ENCODE results near the gene TMEM240. TPM values are rescaled to one million over a fixed set of nuclear protein-coding genes. Genes with fewer than 3 reads are reported as not detected.
"Not testable (repeated sequence)": the region's sequence is repeated elsewhere in the genome, so short reads cannot be mapped to it uniquely, and the experiment has no call there.

Gene TMEM240
- total RNA-seq, 4 donors from 2014 or later, result 3.6 TPM; not detected in 3

- H3K27me3 ChIP-seq, H3K9me3 ChIP-seq, H3K36me3 ChIP-seq, H3K4me1 ChIP-seq: not testable (repeated sequence)
- peak in 2 of 3 donors; percentile 46 to 84 for DNase-seq
- Histone ChIP-seq H3K27ac (peak overlapping the region; percentile 65 to 85 (median 72)), H3K4me3 (peak overlapping the region; percentile 14 to 32 (median 26))
- peak in 5 of 6 experiments; percentile 2 to 59 (median 53) for TF ChIP-seq CTCF (IDR thresholded peaks at IDR 0.05)
Observed at GRCh38 chr1:1505366-1505798, 35.0 kb downstream of the TMEM240 start.

- not testable (repeated sequence) for H3K4me1 ChIP-seq, H3K36me3 ChIP-seq, H3K9me3 ChIP-seq, H3K27me3 ChIP-seq
- H3K4me3 ChIP-seq, result peak overlapping the region; percentile 14 to 32 (median 26)
- TF ChIP-seq POLR2A (IDR thresholded peaks at IDR 0.05), result peak in 1 of 2 donors; percentile 51
- TF ChIP-seq CTCF (IDR thresholded peaks at IDR 0.05), result peak; percentile 65 to 92 (median 78)
- peak; percentile 70 to 90 (median 86) for DNase-seq
- H3K27ac ChIP-seq, result peak overlapping the region; percentile 65 to 85 (median 72)
Observed at GRCh38 chr1:1504777-1505365, 35.6 kb downstream of the TMEM240 start.

GRCh38 chr1:1495461-1495975 is 44.9 kb downstream of the TMEM240 start:
- H3K27ac ChIP-seq, H3K27me3 ChIP-seq, H3K9me3 ChIP-seq, DNase-seq, H3K4me1 ChIP-seq, H3K4me3 ChIP-seq: not testable (repeated sequence)
- peaks cover 0 to 40% (median 0%) of the 10 kb centered on the region in 3 donors for H3K36me3 ChIP-seq

- not testable (repeated sequence) for DNase-seq, H3K4me3 ChIP-seq, H3K27me3 ChIP-seq, H3K9me3 ChIP-seq, H3K4me1 ChIP-seq, H3K27ac ChIP-seq
- peaks cover 0 to 52% (median 0%) of the 10 kb centered on the region in 3 donors for H3K36me3 ChIP-seq
Observed at GRCh38 chr1:1494311-1494710, 46.1 kb downstream of the TMEM240 start.

DNA sequence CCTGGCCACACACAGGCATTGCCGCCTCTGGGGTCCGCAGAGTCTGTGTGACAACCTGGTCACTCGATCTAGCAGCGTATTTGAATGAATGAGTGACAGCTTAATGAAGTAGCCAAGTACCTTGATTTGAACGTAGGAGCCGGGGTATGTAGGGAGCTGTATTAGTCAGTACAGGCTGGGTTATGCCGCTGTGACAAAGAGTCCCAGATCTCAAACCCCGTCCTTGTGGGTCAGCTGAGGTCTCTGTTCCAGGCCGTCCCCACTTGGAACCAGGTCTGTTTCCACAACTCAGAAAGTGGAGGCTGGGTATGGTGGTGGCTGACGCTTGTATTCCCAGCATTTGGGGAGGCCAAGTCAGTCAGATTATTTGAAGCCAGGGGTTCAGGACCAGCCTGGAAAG is 48.8 kb downstream of the TMEM240 start:
- Histone ChIP-seq H3K36me3 (peaks cover 0 to 71% (median 0%) of the 10 kb centered on the region in 3 donors), H3K27me3 (no peaks in the 10 kb centered on the region), H3K27ac (no peak overlapping the region), H3K9me3 (no peaks in the 10 kb centered on the region), H3K4me1 (no peaks in the 10 kb centered on the region), H3K4me3 (no peak overlapping the region)
- DNase-seq, result no peak
- no peak for TF ChIP-seq CTCF (IDR thresholded peaks at IDR 0.05)
- TF ChIP-seq POLR2A (IDR thresholded peaks at IDR 0.05), result no peak

GRCh38 chr1:1490633-1491230 is 49.7 kb downstream of the TMEM240 start:
- no peak for DNase-seq
- Histone ChIP-seq H3K27me3 (no peaks in the 10 kb centered on the region), H3K36me3 (peaks cover 0 to 72% (median 0%) of the 10 kb centered on the region in 3 donors), H3K4me1 (no peaks in the 10 kb centered on the region), H3K4me3 (no peak overlapping the region), H3K27ac (no peak overlapping the region), H3K9me3 (no peaks in the 10 kb centered on the region)
- TF ChIP-seq CTCF (IDR thresholded peaks at IDR 0.05) (no peak), POLR2A (IDR thresholded peaks at IDR 0.05) (no peak)

Data from Peyer's patch (tissue), 4 donors.